HS-27A (cell line): ENCODE data around the gene WNT5A.

Experiments used
- DNase-seq: peaks from one replicate; pipeline ENCODE4 v3.0.0-alpha.2; 2012; ENCODE audit warnings: low read depth, missing footprints

Gene WNT5A

DNA sequence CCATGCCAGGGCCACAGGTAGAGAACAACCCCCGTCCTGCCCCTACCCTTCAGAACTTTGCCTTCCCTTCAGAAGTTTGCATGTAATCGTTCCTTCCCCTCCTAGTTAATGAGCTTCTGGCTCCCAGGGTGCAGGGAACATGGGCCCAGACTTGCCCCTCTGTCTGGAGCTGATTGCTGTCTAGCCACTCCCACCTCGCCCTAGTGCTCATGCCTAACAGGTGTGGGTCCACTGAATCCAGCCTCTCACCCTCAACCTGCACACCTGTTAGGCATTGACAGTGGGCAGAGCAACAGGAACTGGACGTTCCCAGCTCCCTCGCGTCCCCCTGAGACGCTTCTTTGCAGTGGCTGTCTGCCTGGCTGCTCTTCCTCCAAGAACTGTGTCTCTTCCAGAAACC lies 40.3 kb downstream of the WNT5A start:
- DNase-seq: no peak

DNA sequence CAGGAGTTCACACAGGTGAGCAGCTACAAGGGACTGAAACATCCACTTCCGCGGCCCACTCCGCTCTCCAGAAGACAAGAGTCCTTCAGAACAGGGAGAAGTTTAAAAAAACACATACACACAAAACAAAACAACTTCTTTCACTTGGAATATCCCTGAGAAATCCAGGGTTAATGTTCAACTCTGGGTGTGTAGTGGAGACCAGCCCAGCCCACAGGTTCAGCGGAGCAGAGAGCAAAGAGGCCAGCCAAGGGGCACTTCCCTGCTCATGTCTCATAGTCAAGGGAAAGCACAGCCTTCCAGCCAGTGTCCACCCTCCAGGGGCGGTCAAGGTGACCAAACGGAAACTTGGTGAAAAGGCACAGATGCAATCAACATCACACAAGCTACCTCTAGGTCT lies 41.6 kb downstream of the WNT5A start:
- no peak for DNase-seq

DNA sequence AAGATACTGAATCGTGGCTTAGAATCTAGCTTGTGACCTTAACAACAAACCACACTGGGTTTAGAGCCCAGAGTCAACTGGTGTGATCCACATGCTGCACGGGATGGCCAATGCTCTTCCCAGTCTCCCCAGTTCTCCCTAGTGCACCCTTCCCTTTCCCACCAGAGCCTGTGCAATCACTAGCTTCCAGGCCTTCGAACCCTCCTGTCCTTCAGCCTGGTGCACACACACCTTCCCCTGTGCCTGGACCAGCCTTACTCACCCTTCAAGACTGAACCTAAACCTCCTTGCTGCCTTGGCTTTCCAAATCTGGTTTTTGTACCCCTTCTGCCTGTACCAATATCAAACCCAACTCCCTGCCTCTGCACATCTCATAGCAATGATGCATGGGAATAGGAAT lies 43.8 kb downstream of the WNT5A start:
- no peak for DNase-seq

DNA sequence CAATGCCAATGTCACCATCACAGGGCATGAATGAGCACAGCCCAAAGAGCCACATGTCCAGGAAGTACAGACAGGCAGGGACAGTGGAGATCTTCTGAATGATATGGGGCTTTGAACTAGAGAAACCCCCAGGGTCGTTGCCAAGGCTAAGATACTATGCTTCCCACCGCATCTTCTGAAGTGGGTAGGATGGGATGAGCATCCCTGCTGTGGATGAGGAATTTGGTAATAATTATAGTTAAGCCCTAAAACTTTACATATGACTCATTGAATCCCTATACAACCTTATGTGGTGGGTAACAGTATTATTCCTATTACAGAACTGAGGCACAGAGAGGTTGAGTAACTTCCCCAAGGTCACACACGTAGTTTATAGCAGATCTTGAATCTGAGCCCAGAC lies 44.2 kb downstream of the WNT5A start:
- DNase-seq: no peak

DNA sequence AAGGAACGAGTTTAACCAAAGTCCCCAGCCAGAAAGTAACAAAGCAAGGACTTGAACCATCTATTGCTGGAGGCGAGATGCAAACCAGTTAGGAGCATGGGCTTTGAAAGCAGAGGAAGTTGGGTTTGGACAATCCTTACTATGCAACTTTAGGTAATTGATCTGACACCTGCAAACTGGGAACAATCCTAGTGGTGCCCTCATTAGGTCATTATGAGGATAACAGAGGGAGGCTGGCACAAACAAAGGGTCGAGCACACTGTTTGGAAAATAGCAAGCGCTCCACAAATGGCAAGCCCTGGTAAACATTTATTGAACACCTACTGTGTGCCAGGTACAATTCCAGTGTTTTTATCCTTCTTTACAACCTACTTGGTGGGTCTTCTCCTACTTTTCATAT lies 45.6 kb downstream of the WNT5A start:
- no peak for DNase-seq

DNA sequence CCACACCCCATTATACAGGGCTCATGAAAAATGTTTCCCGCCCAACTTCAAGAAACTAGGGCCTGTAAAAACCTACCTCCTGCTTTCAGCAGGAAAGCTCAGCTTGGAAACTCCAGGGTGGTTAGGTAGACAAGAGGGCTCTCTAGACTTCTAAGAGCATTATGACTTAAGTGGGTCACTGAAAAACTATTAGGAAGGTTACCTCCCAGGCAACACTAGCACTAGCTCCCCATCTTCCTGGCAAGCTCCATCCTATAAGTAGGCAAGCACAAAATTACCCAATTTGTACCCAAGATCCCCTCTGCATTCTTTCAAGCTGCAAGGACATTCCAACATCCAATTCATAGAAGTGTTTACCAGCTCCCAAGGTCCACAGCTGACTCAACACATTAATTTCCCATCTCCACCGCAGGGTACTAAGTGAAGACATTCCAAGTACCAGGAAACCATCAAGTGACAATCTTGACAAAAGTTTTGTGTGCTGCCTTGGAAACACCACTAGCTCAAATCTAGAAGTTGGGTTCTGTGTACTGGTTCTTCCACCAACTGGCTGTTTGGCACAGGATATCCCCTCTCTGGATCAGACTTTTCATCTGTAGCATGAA lies 46.9 kb downstream of the WNT5A start:
- no peak for DNase-seq

DNA sequence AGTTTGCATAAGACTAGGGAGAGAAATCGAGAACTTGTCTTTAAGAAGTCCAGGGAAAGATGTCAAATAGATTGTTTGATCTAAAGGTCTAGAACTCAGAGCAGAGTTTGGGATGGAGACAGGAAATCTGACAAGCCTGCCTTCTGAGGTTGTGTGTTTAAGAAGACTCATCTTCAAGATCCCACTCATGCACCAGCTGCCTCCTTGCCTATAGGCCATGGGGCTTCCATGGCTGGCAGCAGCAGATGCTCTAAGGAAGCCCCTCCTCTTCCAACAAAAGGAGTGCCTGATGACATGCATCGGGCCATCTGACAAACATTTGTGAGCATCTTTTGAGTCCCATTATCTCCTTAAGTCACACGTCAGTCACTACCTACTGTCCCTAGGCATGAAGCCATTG lies 47.4 kb downstream of the WNT5A start:
- no peak for DNase-seq

DNA sequence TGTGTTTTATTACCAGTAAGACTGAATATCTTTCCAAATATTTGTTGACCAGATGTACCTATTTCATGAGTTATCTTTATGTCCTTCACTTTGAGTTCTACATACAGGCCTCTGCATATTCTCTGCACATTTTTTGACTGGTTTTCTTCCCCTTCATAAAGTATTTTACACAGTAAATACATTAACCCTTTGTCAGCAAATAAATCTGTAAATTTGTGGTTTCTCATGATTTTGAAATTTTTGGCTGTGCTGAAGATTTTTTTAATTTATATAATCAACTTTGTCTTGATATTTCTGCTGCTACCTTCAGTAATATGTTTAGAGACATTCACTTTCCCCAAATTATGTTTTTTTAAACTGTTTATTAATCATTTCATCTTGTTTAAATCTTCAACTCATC lies 50.5 kb downstream of the WNT5A start:
- DNase-seq: no peak

DNA sequence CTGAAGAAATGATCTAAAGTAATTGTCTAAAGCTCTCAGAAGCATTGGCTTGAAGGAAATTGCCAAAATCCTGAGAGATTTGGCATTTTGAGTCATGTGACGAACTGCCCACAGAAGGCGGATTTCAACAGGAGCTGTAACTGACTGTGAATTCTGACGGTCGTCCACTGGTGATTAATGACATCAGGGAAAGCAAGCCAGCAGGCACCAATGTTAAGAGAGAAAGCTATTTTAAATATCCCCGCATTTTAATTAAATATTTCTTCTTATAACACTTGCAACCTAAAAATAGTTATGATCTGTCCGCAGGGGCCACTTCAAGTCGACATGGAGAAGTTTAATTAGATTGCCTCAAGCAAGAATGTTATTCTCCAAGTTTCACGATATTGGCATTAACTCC lies 51.6 kb downstream of the WNT5A start:
- DNase-seq: no peak

DNA sequence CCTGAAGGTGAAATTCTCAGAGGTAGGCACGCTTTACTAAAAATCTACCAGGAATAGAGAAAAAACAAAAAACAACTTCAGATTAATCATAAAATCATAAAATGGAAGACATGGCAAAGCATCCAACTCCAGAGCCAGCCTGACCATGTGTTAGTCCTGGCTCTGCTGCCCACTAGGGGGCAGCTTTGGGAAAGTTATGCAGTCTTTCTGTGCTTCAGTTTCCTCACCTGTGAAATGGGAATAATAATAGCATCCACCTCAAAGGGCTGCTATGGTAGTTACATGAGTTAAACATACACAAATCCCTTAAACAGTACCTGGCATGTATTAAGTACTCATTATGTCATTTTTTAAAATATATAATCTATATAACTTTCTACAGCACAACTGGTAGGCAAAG lies 52.3 kb downstream of the WNT5A start:
- no peak for DNase-seq

DNA sequence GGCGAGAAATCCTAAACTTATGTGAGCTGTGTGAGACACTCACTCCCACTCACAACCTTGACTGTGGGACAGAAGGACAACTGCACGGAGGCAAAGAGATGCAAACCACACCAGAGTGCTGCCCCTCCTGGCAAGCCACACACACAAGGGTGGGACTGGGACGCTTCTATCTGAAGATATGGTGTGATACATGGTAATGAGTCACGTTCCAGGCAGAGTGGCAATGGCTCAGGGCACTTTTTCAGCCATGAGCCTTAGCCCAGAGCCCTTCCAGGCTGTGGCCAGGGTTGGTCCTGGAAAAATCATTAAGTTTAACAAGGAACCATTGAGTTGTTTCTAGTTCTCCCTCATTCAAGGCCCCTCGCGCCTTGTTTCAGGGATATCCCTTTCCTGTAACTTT lies 56.1 kb downstream of the WNT5A start:
- DNase-seq: no peak

DNA sequence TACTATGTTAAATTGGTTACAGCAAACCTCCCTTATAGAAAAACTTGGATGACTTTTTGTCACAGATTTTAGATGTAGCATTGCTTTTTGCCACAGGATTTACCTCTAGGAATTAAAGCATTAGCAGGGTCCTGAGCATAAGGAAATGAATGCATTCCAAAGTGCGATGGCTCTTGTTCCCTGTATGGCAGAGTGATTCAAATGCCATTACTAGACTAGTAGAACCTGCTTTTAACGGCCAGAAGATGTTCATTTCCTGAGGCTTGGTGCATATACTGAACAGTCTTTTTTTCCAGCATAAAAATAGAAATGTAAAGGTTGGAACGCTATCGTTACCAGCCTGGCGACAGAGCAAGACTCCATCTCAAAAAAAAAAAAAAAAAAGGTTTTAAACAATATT lies 59.4 kb downstream of the WNT5A start:
- DNase-seq: no peak

DNA sequence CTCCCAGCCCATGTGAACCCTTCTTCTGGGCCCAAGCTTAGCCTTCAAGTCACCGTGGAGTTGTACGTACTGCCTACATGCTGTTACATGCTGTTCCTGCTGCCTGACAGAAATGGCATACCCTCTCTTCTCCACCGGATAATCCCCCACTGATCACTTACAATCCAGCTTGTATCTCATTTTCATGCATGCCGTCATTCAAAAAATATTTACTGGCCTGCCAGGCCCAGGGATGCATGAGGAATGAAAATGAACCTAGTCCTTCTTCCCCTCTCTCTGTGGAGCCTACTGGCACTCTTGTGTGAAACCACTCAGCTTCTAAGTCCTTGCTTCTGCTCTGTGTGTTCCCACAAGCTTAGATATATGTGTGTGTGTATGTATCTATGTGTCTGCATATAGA lies 60.6 kb downstream of the WNT5A start:
- DNase-seq: no peak

DNA sequence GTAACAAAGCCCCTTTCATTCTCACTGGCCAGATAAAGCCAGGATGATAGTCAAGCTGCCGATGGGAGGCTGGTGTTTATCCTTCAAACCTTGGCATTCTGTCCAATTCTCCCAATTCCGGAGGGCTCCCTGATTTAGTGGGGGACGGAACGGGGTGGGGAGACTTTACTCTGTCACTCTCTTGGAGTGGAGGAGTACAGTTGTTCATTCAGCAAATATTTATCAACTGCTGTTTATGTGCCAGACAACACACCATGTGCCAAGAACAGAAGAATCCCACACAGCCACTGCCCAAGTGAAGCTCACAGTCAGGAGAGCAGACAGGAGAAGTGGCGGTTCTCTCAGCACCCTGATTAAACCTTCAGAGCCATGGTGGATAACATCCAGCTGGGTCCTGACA lies 63.3 kb downstream of the WNT5A start:
- DNase-seq: no peak

DNA sequence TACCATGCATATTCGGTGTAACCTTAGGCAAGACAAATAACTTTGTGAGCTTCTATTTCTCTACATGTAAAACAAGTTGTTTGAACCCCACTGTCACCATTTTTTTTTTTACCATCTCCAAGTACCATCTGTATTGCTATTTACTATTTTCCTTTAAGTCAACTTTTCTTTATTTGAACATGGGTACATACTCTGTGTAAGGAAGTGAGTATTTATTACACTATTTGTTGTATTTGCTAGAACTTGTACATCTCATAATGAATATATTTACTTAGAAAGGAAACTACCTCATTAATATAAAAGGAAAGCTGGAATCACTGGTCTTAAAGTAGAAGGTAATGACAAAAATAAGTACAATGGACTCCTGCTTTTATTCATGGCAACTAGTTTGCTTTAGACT lies 69.9 kb downstream of the WNT5A start:
- DNase-seq: no peak

DNA sequence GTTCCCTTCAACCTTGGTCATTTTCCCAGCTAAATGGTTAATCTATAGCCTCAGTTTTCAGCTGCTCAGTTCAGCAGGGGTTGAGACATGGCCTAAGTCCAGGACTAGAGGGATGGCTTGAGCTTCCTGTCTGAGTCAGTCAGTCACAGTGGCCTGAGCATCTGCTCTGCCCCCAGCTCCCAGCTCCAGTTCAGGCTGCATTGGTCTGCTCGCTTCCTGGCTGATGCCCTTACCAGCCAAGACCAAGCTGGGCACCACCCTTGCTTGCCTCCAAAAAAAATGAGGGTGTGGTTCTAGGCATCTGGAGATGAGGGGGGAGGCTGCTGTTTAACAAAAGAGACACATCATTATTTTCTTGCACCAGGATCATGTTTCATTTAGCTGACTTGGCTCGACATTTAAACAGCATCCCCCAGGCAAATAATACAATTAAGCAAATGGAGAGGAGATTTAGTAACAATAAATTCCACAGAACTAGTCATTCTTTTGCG lies 70.7 kb downstream of the WNT5A start:
- peak; percentile 92 for DNase-seq
